NCI-H446 treated with DMSO at 0.1 percent for 48 hours (cell line): ENCODE data around the gene SHROOM2.

ENCODE experiments used
- DNase-seq: peaks from one replicate; lab custom pipeline; 2025; lab: John Stamatoyannopoulos, UW

Gene SHROOM2

DNA sequence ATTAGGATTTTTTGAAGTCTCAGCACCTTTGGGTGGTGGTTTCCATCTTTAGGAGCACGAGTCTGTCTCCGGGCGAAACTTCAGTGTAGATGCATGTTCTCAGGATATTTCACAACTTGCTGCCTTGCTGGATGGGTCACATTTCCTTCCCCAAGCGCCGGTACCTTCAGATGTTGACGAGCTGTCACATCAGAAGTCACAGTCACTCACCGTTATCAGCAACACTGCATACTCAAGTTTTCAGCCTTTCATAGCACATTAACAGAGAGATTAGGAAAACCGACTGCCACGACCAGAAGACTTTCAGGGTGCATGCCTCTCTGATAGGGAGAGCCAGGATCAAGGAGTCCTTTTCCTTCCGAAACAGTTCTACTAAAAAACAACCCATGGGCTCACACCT lies 77.8 kb downstream of the SHROOM2 start:
- no peak for DNase-seq

DNA sequence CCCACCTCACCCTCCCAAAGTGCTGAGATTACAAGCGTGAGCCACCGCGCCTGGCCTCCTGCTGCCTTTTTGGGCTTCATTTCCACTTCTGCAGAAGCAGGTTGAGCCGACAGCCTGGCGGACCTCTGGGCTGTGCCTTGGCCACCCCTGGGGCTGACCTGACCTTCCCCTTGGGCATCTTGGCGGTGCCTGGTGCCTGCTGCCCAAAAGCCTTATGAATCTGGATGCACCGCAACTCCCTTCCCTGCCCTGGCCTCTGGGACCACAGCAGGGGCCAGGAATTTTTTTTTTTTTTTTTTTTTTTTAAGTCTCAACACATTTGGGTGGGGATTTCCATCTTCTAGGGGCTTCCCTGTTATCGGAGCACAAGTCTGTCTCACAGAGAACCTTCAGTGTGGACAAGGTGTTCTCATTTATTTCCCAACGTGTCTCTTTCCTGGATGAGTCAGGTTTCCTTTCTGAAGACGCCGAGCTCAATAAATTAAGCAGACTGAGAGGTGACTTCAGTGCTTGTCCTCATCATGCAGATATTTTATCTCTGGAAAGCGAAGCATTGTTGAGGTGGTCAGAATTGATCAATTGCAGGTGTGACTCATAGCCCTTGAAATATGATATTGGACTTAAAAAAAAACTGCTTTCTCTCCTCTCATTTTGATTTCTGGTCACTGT lies 79.7 kb downstream of the SHROOM2 start:
- no peak for DNase-seq

DNA sequence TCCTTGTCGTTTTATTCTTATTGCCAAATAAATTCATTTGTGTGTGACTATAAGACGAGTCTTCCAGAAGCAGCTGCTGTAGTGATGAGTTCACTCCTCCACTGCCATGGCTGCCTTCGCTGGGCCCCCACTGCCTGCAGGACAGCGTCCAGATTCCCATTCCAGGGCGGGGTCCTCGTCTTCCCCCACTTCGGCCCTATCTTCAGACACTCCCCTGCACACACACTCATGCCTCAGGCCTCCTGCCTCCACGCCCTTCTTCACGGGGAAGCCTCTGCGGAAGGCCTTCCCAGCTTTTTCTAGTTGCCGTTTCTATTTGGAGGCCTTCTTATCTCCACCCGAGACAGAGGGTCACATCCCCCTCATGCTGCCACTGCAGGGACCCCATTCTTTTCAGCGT lies 80.4 kb downstream of the SHROOM2 start:
- no peak for DNase-seq

DNA sequence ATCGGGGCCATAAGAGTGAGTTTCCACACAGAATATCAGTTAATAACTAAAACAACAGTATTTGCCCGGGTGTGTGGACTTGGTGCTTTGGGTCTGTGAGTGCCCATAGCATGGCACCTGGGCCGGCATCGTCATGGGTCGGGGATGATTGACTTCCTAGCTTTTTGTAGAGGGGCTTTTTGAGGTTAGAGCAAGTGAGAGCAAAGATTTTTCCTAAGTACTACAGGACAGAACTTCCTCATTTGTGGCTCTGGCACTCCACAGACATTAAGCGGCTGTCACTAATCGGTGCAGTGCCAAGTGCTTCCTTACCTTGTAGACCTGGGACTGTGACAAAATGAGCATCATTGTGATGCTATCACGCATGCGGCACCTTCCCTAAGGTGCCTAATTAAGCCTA lies 81.0 kb downstream of the SHROOM2 start:
- no peak for DNase-seq

DNA sequence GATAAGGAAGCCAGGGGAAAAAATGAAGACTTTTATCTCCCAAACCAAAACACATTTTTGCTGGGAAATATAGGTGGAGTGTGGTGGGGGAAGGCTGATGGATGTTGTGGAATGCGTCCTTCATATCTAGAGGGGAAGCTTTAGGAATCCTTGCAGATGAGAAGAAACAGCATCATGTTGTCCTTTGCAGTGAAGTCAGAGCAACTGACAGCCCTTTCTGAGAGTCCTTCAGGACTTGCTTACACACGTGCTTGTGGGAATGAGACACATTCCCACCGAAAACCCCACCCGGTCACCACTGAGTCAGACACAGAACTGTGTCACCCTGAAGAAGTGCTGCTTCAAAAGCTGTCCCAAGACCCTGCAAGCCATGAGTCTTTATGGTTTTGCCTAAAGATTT lies 81.5 kb downstream of the SHROOM2 start:
- DNase-seq = no peak

DNA sequence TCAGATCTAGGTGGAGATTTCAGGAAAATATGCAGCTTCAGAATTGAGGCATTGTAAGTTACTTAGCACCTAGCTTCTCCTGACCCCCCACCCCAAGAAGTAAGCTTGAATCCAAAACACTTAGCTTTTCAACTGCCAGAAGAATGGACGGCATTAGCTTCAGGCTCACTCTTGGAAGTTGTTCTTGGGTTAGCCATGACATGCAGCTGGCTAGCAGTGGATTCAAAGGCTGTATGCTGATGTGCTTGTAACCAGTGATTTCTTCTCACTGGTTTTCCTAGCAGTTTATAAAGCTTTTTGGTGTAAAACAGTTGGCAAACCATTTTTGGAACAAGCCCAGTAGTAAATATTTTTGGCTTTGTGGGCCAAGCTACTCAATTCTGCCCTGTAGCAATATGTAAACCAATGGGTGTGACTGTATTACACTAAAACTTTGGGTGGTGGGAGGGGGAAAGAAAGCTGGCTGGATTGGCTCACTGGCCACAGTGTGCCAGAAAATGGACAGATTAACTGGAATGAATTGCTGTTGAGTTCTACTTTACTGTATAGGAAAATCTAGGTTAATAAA lies 85.6 kb downstream of the SHROOM2 start:
- DNase-seq = no peak

DNA sequence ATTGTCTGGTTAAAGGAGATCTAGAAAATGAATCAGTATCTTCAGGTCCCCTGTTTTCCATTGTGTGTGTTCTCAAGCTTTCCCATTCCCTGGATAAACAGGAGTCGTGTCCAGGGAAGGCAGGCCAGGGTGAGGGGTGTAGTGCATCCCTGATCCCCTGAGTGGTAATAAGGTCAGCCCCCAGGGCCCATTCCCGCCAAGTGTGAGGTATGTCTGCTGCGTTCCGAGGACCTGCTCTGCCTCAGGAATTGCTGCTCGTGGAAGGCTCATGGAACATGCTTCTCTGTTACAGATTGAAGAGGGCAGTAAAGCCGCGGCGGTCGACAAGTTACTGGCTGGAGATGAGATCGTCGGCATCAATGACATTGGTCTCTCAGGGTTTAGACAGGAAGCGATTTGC lies 87.1 kb downstream of the SHROOM2 start:
- DNase-seq = no peak

DNA sequence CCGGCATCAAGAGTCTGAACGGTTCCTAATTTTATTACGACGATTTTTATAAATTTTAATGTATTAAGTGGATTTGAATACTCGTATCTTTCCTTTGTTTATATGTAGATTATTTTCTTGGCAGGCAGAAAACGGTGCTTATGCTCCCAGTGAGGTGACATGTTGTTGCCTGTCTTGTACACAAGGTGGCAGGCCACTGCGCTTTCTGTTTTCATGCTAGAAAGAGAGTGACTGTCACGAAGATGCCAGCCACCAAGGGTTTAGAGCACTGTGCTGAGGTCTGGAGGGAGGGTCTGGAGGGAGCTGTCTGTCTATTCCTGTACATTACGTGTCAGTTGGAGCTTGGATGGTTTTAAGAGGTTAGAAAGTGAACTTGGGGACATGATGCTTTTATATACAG lies 87.7 kb downstream of the SHROOM2 start:
- no peak for DNase-seq

DNA sequence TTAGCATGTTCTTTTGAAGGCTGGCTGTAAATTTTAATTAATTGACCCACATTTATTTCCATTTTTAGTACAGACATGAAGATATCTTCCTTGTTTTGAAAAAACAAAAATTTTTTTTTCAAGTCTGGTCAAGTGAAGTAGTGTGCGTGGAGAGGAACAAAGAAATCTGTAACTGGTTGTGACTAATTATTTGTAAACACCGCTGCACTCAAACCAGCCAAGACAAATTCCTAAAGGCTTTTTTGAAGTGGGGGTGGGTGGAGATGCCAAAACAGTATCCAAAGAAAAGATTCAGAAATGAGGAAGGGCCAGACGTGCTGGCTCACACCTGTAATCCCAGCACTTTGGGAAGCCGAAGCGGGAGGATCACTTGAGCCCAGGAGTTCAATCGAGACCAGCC lies 88.3 kb downstream of the SHROOM2 start:
- no peak for DNase-seq

DNA sequence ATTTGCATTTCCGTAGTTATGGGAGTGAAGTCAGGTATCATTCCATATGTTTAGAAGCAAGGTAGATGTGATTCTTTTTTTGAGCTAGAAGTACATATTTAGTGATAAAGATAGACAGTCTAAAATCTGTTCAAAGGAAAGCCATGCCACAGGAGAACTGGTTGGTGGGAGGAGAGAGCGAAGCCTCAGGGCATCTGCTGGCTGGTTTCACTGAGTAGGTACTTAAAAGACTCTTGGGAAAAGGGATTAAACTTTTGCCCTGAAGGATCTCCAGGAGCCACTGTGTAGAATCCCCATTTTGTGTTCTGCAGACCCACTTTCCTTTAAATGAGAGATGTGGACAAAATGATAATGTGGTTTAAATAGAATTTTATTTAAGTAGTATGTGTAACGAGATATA lies 89.6 kb downstream of the SHROOM2 start:
- no peak for DNase-seq

DNA sequence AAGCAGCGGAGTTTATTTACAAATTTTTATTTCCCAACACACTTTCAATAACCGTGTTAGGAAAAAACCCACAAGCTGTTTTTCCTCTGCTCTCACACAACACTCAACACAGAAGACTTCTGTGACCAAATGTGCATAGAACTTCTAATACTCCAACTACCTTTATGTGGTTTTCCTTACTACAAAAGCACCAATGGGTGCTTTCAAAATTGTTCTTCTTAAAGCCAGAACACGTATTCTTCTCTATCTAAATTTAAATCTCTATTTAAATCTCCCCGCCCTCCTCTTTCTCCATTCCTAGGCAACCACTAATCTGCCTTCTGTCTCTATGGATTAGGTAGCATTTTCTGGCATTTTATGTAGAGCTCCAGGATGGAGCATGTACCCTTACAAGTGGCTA lies 90.0 kb downstream of the SHROOM2 start:
- DNase-seq = no peak

DNA sequence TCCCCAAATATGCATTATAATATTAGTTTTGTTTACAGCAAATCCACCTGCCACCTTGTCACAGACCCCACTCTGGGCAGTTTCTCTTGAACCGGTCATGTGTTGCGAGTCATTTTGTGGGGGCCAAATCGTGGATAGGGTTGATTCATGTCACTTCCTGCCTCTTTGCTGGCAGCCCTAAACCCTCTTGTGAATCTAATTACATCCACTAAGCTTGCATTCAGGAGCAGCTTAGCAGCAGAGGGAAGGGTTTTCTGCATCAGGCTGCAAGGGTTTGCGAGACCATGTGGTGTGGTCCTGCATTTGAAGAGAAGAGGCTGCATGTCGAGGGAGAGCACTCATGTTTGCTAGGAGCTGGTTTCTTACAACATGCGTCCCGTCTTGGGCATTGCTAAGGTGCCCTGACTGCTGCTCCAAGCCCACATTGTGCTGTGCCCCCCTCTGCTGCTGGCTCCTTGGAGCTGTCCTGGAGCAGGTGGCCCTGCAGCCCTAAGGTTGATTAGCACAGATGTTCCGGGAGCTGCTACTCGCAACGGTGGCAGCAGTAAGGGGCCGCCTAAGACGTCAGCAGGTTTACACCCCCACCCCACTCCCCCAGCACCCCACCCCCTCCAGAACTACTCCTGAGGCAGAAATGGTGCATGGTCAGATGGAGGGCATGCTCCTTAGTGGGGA lies 92.1 kb downstream of the SHROOM2 start:
- no peak for DNase-seq

DNA sequence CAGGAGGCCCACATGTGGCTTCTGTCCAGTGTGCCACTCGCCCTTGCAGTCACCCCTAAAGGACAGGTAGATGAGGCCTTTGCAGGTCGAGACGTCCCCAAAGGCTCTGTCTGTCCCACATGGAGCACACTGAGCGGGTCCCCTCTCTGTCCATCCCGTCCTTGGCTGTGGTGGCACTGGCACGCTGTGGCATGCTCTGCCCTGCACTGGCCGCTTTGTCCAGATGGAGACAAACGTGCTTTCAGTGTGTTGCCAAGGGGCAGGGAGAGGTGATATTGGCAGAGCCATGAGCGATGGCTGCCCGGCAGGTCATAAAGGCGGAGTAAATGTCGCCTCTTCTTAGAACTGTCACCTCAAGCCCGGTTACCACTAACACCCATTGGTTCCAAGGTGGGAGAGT lies 94.0 kb downstream of the SHROOM2 start:
- no peak for DNase-seq

DNA sequence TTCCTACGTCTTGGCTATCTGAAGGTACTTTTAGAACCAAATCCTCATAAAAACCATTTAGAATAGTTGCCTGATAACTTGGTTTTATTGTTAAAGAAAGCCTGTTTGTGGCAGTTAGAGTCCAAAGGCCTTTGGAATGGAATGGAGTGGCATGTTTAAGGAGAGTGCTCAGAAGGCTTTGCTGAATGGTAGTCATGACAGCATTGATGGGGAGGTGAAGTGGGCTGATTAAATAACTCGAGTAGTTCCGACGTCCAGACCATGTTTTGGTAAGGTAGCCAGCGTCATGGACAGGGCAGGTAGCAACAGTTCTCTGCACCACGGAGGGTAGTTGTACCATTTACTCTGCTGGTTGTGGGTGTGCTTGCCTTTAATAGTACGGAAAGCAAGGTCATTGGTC lies 94.6 kb downstream of the SHROOM2 start:
- DNase-seq = no peak

DNA sequence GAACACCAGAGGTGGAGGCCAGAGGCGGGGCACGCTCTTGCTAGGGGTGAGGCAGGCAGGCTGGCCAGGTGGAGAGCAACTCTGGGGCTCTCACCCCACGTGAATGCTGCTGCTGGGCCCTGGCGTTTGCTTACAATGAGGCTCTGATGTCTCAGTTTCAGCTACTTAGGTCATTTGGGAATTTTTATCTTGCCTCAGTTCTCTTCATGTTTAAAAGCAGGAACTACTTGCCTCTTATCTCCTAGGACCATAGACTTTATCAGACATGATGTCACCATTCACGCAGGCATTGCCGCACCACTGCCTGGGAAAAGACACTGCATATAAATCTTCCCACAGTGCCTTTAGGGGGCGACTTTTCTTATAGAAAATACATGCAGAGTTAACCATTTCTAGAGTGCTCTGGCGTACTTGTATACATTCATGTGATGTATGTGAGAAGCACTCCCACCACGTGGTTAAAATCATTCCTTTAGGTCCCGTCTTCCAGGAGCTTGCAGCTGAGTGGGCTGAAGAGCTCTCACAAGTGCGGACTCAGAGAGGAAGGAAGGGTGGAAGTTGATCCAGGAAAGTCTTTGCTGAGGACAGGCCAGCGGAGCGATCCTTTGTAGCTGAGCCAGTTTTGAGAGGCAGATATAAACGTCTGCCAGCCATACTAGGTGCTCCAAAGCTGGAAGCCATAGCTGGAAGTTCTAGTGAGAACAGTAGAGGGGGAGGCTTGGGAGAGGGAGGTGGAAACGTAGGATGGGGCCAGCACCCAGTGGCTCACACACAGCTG lies 96.6 kb downstream of the SHROOM2 start:
- no peak for DNase-seq

DNA sequence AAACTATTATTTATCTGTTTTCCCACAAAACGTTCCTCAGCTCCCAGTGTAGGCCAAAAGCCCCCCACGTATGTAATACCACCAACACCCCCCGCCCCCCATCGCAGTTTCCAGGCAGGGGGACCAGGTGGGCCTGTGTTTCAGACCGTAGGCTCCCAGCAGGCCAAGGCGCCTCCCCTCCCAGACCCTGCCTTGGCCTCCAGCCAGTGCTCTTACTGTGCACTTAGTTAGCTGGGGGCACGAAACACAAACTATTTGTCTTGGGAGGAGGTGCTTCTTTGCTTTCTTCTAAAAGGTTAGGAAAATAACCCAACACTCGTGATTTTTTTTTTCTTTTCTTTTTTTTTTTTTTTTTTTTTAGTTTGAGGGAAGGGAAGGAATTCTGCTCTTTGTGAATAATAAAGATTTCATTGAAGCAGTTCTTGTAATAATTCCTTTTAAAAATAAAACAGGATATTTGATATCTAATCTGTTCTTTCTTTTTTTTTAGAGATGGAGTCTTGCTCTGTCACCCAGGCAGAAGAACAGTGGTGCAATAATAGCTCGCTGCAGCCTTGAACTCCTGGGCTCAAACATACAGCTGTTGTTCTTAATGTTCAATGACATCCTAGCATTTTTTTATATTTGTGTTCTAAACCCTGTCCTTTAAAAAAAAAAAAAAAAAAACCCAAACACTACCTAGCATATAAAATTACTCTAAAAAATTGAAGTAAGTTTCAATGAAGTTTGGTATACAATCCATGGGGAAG lies 98.0 kb downstream of the SHROOM2 start:
- no peak for DNase-seq

DNA sequence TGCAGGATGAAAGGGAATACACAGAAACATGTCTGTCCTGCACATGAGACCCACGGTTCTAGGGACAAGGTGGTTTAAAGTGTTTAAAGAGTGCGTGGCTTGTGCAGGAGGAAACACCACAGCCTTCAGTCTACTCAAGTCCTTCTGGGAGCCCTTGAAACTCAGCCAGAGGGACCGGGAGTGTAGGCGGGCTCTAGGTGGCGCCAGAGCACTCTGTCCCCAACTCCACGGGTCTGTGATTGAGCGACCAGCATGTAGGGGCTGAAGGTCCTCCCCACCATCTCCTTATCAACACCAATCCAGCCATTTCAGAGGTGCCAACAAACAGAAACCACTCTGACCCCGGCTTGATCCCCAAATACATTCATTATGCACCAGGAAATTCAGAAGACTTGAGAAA lies 98.9 kb downstream of the SHROOM2 start:
- DNase-seq = no peak

DNA sequence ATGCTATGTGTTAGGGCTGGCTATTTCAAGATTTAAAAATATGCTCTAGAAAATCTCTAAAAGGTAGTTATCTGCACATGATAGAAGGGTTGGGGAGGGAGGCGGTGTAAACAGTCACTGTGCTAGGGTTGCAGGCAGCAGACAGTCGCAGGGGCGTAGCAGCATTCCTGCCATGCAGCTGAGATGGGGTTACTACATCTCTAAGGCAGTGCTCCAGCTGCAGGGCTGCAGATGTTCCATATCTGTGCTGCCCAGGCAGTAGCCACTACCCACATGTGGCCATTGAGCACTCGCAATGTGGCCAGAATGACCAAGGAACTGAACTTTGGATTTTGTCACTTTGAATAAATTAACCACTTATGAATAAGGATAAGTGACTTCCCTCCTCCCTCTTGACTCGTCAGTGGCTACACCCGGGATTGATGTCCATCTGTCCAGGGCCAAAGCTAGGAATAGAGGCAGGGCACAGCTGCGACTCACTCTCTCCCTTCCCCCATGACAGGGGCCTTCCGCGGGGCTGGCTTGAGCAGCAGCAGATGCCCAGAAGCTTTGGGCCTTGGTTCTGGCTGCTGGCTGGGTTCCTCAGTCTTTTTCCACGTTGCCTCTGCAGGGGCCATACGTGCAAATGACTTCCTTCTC lies 101.5 kb downstream of the SHROOM2 start:
- DNase-seq = no peak

DNA sequence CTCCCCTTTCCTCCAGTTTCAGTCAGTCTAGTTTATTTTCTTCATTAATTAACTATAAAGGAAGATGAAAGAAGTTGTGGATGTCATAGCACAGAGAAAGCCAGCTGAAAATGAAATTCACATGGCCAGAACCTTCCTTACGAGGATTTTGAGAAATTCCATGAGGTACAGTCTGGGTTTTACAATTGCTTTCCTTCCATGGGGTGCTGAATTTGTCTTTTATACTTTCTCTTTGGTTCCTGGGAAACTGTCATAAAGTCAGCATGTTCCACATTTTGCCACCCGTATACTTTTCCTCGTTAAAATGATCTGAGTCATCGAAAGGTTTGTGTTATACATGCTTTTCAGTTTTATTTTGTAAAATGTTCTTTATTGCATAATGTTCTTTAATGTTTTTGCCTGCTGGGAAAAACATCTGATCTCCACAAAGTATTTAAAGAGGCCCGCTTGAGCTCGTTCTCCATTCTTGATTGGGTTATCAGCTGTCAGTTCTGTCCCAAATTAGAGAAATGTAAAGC lies 102.8 kb downstream of the SHROOM2 start:
- no peak for DNase-seq

DNA sequence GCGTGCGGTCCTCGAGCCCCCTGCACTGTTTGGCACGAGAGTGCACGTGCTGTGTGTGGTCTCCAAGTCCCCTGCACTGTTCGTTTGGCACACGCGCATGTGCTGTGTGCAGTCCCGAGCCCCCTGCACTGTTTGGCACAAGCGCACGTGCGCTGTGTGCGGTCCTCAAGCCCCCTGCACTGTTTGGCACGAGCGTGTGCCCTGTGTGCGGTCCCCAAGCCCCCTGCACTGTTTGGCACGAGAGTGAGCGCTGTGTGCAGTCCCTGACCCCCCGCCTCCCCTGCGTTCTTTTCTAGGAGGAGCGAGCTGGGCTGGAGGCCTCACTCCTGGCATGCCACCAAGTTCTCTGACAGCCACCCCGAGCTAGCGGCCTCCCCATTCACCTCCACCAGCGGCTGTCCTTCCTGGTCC lies 104.5 kb downstream of the SHROOM2 start:
- no peak for DNase-seq

DNA sequence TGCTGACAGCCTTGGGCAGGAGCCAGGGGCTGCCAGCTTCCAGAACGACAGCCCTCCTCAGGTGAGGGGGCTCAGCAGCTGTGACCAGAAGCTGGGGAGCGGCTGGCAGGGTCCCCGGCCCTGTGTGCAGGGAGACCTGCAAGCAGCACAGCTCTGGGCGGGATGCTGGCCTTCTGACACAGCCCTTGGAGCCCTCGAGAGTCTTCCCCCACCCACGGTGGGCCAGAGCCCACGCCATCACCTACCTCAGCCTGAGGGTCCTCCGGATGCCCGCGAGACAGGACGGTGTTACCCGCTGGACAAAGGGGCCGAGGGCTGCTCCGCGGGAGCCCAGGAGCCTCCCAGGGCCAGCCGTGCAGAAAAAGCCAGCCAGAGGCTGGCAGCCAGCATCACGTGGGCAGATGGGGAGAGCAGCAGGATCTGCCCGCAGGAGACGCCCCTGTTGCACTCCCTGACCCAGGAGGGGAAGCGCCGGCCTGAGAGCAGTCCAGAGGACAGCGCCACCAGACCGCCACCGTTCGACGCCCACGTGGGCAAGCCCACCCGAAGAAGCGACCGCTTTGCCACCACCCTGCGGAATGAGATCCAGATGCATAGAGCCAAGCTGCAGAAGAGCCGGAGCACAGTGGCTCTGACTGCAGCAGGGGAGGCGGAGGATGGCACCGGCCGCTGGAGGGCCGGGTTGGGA lies 109.1 kb downstream of the SHROOM2 start:
- no peak for DNase-seq
